ENCODE data around the gene HDAC9.

DNA sequence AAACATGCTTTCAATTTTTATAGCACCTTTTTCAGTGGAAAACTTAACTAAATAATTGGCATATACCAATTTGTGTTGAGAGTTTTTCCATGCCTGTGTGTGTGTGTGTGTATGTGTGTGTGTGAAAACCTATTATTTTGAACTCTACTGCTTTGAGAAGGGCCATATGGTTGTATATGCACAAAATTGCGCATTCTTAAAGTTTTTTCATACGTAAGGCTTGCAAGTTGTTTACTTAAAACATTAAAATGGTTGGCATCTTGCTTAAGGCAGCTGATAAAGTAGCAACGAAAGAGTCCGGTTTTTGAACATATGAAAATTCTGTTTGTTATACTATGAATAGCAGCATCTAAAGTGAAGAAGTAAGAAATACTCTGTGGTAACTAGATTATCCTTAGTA, 84.1 kb downstream of the HDAC9 start:
- TF ChIP-seq, protein P1, sequence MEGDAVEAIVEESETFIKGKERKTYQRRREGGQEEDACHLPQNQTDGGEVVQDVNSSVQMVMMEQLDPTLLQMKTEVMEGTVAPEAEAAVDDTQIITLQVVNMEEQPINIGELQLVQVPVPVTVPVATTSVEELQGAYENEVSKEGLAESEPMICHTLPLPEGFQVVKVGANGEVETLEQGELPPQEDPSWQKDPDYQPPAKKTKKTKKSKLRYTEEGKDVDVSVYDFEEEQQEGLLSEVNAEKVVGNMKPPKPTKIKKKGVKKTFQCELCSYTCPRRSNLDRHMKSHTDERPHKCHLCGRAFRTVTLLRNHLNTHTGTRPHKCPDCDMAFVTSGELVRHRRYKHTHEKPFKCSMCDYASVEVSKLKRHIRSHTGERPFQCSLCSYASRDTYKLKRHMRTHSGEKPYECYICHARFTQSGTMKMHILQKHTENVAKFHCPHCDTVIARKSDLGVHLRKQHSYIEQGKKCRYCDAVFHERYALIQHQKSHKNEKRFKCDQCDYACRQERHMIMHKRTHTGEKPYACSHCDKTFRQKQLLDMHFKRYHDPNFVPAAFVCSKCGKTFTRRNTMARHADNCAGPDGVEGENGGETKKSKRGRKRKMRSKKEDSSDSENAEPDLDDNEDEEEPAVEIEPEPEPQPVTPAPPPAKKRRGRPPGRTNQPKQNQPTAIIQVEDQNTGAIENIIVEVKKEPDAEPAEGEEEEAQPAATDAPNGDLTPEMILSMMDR (IDR thresholded peaks at IDR 0.05; ENCODE audit: poor library complexity): no peak
- TF ChIP-seq EZH2 (IDR thresholded peaks at IDR 0.05; ENCODE audit: borderline replicate concordance): no peak

Measured in hepatocyte (in vitro differentiated cells).